HCT116 (cell line): ENCODE results near the gene DIP2C.

Experiments
- ELF1 ChIP-seq: IDR thresholded peaks from 2 replicates; pipeline ENCODE4 v1.6.1; 2012; ENCODE audit warnings: low read depth, borderline replicate concordance
- EZH2 ChIP-seq: fragments of 200-600 bp; sonication (generic); IDR thresholded peaks from 2 replicates; pipeline ENCODE4 v1.6.1; 2017; ENCODE audit warnings: antibody characterized with exemption, mixed run types
- EZH2phosphoT487 ChIP-seq: fragments of 200-600 bp; IDR thresholded peaks from 2 replicates; pipeline ENCODE4 v1.6.1; 2018; ENCODE audit warnings: antibody characterized with exemption, borderline replicate concordance
- POLR2A ChIP-seq: IDR thresholded peaks from 2 replicates; pipeline ENCODE4 v1.7.0; 2011; ENCODE audit warnings: borderline replicate concordance; ENCODE audit not compliant: insufficient read depth, insufficient read length; ENCODE audit errors: extremely low read depth
- TCF7L2 ChIP-seq: IDR thresholded peaks from 2 replicates; pipeline ENCODE4 v1.7.0; 2011; ENCODE audit warnings: borderline replicate concordance, inconsistent platforms; ENCODE audit not compliant: insufficient read depth, insufficient read length; ENCODE audit errors: extremely low read depth
- TF ChIP-seq, protein P1 (sequence below): IDR thresholded peaks from 2 replicates; pipeline ENCODE4 v1.6.1; 2011; ENCODE audit warnings: mild to moderate bottlenecking, low read length, moderate library complexity; ENCODE audit not compliant: insufficient replicate concordance; ENCODE audit errors: extremely low read depth
- TF ChIP-seq, protein P2 (sequence below), 3 experiments: fragments of 200-600 bp in 1 of 3; sonication (generic) in 1 of 3; IDR thresholded peaks in 2 of 3; conservative IDR thresholded peaks in 1 of 3; 2 replicates each; pipeline ENCODE4 v1.5.1; 2012 to 2017; ENCODE audit warnings: low read depth in 2 of 3, low read length in 2 of 3, antibody characterized with exemption in 1 of 3, borderline replicate concordance in 1 of 3, control low read depth in 1 of 3, mild to moderate bottlenecking in 1 of 3, mixed read lengths in 1 of 3, mixed run types in 1 of 3, moderate library complexity in 1 of 3; ENCODE audit not compliant: insufficient read depth in 1 of 3

GRCh38 chr10:317271-317769 lies 372.1 kb downstream of the DIP2C start:
- TF ChIP-seq, protein P1, sequence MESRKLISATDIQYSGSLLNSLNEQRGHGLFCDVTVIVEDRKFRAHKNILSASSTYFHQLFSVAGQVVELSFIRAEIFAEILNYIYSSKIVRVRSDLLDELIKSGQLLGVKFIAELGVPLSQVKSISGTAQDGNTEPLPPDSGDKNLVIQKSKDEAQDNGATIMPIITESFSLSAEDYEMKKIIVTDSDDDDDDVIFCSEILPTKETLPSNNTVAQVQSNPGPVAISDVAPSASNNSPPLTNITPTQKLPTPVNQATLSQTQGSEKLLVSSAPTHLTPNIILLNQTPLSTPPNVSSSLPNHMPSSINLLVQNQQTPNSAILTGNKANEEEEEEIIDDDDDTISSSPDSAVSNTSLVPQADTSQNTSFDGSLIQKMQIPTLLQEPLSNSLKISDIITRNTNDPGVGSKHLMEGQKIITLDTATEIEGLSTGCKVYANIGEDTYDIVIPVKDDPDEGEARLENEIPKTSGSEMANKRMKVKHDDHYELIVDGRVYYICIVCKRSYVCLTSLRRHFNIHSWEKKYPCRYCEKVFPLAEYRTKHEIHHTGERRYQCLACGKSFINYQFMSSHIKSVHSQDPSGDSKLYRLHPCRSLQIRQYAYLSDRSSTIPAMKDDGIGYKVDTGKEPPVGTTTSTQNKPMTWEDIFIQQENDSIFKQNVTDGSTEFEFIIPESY = no peak
- TF ChIP-seq, protein P2, sequence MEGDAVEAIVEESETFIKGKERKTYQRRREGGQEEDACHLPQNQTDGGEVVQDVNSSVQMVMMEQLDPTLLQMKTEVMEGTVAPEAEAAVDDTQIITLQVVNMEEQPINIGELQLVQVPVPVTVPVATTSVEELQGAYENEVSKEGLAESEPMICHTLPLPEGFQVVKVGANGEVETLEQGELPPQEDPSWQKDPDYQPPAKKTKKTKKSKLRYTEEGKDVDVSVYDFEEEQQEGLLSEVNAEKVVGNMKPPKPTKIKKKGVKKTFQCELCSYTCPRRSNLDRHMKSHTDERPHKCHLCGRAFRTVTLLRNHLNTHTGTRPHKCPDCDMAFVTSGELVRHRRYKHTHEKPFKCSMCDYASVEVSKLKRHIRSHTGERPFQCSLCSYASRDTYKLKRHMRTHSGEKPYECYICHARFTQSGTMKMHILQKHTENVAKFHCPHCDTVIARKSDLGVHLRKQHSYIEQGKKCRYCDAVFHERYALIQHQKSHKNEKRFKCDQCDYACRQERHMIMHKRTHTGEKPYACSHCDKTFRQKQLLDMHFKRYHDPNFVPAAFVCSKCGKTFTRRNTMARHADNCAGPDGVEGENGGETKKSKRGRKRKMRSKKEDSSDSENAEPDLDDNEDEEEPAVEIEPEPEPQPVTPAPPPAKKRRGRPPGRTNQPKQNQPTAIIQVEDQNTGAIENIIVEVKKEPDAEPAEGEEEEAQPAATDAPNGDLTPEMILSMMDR (IDR thresholded peaks at IDR 0.05 in 2 of 3, conservative IDR thresholded peaks at IDR 0.05 in 1 of 3; ENCODE audit: borderline replicate concordance in 1 of 3, insufficient read depth in 1 of 3, low read depth in 2 of 3, low read length in 2 of 3) = no peak
- TF ChIP-seq EZH2 (no peak), POLR2A (no peak), EZH2phosphoT487 (no peak), ELF1 (no peak), TCF7L2 (no peak)
